ENCODE measurements around the gene FSIP1.

FSIP1 gene

GRCh38 chr15:39792025-39792843, 9.6 kb upstream of the FSIP1 start:
- no peak for DNase-seq

GRCh38 chr15:39789736-39790135, 7.1 kb upstream of the FSIP1 start:
- no peak for DNase-seq

DNA sequence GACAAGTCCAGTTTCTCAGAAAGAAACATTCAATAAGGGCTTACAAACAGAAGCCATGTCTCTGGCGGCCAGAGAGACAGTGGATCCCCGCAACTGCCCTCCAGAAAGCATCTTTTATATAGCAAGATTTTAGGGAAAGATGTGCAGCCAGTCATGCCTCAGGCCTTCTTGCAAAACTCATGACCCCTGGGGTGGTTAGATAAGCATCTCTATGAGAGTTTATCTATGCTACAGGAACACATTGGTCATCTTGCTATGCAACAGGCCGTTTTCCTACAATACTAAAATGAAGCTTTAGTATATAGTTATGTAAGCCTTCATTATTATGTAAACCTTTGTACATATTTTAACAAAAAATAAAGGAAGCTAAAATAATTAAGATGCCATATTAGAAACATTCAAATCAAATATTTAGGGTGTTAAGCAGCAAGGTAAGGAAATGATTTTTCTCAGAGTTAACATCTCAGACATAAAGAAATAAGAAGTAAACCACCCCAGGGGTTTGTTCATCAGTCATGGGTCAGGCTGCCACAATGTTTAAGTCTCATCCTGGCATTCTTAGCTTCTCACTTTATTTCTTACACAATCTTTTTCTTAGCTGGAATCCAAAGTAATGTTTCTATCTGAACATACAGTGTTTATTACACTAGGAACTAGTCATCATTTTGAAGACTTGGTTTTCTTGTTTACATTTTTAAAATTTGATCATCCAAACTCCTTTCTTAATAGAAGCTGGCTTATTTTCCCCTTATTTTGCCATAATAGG, 6.3 kb upstream of the FSIP1 start:
- no peak for DNase-seq

DNA sequence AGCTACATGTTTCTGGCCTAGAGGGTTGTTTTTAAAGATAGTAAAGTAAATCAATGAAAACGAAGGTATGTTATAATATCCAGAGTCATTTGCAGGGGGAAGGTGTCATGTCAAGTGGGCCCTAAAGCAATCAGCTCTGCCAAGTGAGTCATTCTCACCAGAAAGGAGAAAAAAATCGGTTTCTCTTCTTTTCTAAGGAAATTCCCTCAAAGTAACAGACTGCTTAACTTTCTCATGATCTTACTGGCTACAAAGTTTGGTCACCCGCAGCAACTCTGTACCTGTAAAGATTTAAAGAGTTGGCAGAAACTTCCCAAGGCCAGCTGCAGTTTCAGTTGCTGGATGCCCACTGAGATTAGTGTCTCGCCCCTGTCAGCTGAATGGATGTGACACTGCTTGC, 5.5 kb upstream of the FSIP1 start:
- no peak for DNase-seq

DNA sequence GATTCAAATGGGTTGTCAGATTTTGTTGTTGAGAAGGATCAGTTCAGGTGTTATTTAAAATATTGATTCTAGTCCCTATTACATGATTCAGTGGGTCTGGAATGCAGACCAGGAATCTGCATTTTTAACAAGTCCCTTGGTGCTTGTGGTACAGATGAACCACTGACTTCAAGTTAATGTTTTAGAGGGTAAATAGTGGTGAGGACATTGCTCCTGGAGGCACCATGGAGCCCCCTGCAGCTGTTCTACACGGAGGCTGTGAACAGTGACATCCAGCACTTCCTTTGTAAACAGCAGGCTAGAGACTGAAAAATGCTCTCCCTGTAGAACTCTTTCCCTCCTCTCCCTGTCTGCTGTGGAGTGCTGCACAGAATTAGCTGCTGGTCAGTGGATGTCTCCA, 4.8 kb upstream of the FSIP1 start:
- DNase-seq: no peak

DNA sequence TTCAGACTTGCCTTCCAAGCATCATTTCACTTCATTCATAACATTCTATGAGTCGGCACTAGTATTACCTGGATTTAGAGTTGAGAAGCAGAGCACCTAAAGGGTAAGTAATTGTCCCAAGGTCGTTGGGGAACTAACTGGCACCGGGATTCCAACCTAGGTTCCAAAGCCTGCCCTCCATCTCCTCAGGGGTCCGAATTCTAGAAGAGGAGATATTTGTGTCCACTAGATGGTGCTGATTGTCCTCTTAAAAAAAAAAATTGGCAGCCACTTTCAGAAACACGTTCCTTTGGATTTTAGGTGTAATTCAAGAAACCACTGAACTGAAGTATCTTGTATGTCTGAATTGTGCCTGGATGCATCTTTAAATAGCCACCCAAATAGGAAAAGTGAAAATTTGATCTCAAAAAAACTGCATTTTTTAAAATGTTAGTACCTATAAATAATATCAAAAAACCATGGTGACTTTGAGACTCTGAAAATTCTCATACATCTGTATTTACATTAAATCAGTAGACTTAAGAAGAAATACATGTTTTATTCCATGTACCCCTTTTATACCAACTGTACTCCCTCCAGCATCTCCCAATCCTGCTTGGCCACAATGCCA, 3.9 kb upstream of the FSIP1 start:
- peak in 2 of 6 experiments; percentile 35 to 49 for DNase-seq

- no peak for DNase-seq
Observed at GRCh38 chr15:39785841-39786240, 3.2 kb upstream of the FSIP1 start.

DNA sequence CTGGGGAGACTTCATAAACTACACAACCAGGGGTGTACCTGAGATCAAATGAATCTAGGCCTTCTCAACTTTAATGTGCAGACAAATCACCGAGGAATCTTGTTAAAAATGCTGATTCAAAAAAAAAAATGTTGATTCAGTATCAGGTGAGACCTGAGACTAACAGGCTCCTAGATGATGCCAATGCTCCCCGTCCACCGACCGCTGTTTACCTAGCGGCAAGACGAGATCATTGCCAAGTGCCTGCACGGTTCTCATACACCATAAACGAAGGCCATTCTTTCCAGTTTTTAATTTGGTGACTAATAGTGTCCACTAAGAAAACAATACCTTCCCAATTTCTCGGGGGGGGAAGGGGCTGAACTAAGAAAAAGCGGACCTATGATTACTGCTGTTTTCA, 2.5 kb upstream of the FSIP1 start:
- DNase-seq: no peak

- no peak for DNase-seq
Observed at GRCh38 chr15:39784638-39785037, 2.0 kb upstream of the FSIP1 start.

DNA sequence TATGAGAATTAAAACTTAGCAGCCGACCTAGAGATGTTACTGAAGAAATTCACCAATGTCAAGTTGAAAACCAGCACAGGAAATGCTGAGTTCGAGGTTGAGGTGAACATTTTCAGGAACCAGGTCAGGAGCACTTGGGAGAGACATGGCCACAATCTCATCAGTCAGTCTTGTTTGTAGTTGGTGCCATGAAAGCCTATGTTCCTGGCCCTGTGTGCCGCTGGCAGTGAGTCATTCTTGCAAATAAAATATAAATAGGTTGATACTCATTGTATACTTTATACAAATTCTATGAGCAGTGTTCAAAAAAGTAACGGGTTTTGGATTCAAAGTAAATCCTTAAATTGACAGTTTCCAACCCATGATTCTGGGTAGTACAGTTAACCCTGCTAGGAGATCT, 1.5 kb upstream of the FSIP1 start:
- DNase-seq: no peak

DNA sequence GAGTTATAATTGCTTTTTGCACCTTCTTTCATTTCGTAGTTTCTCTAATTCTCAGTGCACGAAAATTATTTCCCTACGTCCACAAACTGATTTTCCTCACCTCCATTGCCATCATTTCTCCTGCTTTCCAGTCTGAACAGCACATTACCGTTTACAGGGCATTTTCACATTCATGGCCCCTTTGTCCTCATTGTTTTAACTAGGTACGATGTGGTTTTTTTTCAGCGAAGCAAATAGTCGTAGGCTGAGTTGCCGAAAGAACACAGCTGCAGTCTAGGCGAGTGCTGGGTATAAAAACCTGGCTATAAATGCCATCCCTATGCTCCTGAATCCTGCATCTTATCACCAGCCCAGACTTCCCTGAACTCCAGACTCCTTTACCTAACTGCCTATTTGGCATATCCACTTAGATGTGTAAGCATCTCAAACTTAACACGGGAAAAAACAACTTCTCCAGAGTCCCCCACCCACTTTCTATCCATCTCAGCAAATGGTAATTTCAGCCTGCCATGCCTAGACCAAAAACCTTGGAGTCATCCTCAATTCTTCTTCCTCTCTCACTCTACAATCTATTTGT, 691 bp upstream of the FSIP1 start:
- peak in 2 of 6 experiments; percentile 25 to 49 for DNase-seq

DNA sequence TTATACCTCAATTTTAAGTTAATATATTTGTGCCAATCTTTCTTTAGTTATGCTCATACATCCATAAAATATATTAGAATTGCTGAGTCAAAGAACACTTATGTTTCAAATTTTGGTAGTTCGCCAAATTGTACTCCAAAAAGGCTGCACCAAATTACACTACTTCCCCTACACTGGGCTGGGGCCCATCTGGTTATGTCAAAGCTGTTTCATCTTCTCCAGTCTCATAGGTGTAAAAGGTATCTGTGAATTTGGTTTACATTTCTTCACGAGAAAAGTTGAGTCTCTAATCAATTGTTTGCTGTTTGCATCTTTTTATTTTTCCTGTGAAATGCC, 706 bp downstream of the FSIP1 start:
- DNase-seq: no peak

GRCh38 chr15:39781147-39781966, 1.3 kb downstream of the FSIP1 start:
- no peak for DNase-seq

DNA sequence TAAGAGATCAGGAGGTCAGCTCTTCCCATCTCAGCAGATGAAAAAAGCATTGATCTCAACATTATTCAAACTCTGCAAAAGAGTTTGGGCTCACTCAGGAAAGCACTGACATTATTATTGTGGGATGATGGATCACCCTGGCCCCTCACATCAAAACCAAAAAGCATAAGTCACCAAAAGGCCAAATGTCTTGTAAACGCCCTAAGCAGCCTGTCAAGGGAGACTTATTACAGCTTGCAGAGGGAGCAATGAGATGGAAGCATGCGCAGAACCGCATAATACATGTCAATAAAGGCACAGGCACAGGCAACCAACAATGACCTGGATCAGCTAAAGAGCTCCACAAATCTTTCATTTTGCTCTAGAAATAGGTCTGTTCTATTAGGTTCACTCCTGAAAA, 4.6 kb downstream of the FSIP1 start:
- no peak for DNase-seq

DNA sequence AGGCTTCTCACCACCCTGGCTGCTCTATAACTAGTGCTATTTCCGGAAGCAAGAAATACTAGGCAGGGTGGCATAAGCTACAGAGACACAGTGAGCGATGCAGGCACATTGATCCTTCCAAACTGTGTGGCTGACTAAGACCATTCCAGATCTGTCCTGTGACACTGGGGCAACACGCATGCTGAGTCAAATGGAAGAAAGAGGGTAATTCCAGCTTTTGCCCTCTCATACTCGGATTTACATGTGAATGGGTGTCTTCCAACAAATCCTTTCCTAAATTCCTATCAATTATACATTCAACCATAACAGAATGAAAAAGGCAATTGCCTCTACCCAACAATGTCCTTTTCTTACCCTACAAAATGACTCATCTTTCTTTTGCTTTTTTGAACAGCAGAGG, 5.1 kb downstream of the FSIP1 start:
- DNase-seq: no peak

DNA sequence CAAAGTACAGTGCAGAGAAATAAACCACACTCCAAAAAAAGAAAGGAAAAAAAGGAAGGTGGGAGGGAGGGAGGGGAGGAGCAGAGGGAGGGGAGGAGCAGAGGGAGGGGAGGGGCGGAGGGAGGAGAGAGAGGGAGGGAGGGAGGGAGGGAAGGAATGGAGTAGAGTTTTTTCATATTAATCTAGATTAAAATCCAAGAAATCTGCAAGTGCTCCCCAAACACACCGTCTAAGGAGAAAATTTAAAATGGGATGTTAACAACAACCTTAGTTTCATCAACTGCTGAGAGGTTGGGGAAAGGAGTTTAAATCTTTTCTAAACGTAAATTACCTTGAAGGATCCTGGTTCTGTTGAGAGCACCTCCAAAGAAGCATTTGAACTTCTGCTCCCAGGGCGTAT, 6.6 kb downstream of the FSIP1 start:
- no peak for DNase-seq

- peak in 4 of 6 experiments; percentile 28 to 63 (median 58) for DNase-seq
Observed at GRCh38 chr15:39774688-39775267, 7.9 kb downstream of the FSIP1 start.

GRCh38 chr15:39770748-39771689, 11.6 kb downstream of the FSIP1 start:
- DNase-seq: no peak

DNA sequence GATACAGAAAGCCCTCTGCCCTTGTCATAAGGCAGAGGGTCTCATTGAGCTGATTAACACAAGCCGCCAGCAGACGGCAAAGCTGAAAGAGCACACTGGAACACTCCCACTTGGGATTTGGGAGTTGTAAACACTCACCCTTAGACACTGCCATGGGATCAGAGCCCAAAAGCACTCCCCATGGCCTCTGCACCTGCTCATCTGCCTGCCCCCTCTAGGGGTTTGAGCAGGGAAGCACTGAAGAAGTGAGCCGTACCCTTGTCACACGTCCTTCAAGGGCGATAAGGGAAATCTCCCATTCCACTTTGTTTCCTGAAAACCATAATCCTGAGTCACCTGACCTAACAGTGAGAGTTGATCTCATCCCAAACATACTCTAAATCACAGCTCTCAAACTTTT, 14.7 kb downstream of the FSIP1 start:
- DNase-seq: no peak

GRCh38 chr15:39761006-39761405, 21.6 kb downstream of the FSIP1 start:
- no peak for DNase-seq

Data from stimulated activated naive CD4-positive, alpha-beta T cell (primary cell).